NCI-H82 treated with DMSO at 0.1 percent for 48 hours (cell line): Measurements from ENCODE around the gene ANKRD65.
"Not testable (repeated sequence)": the region's sequence is repeated elsewhere in the genome, so short reads cannot be mapped to it uniquely, and the experiment has no call there.

Source experiments
- DNase-seq: peaks from one replicate; lab custom pipeline; 2025; ENCODE audit not compliant: unreplicated experiment; lab: John Stamatoyannopoulos, UW

The ANKRD65 gene

GRCh38 chr1:1399187-1399871 lies 21.7 kb downstream of the ANKRD65 start, which contains the start of gene CCNL2:
Gene CCNL2, minus strand, starts transcription at chr1:1399335. Its CDS starts 29 bp downstream, at chr1:1399306.
- peak; percentile 94 for DNase-seq

DNA sequence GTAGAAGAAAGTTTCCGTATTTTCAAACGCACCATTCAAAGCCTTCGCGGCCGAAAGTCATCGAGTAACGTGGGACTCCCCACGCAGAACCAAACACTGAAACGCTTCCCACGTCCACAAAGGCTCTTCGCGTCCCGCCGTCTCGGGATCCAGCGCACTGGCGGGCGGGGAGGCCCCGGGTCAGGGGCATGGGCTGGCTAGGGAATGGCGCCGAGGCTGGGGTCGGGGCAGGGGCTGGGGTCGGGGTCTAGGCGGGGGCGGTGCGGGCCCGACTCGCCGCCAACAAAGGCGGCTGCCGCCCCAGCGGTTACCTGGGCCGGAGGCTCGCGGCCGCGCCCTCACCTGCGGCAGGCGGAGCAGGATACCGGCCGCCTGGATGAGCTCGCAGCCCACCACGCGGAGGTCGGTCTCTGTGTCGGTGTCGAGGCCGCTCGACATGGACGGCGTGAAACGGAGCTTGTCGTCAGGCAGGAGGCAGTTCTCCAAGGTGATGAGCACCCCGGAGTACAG lies 22.3 kb downstream of the ANKRD65 start:
- DNase-seq: no peak

DNA sequence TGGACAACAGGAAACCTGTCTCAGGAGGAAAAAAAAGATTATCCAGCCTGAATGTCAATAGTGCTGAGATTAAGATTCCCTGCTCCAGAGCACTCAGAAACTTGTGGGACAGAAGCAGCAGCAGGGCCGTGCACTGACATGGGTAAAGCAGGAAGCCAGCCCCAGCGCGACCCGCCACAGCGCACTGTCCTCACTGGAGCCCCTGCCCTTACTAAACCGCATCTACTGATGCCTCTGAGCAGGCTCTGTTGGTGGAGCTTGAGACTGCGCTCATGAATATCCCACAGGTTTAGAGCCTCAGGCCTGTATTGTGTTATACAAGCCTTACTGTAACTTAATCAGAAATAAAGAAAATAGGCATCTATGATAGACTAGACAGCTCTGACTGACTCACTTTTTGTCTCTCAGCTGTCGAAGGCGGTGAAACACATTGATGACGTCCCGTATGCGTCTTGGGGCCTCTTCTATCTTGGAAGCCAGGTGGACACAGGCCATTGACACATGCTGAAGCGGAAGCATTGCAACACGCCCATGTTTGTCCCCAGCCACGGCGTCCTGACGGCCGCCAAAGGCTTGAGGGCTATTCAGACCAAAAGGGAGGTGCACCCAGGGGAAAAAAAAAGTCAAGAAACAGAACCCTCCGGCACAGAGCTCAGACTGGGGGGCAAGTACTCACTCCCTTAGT lies 23.1 kb downstream of the ANKRD65 start:
- DNase-seq: no peak

DNA sequence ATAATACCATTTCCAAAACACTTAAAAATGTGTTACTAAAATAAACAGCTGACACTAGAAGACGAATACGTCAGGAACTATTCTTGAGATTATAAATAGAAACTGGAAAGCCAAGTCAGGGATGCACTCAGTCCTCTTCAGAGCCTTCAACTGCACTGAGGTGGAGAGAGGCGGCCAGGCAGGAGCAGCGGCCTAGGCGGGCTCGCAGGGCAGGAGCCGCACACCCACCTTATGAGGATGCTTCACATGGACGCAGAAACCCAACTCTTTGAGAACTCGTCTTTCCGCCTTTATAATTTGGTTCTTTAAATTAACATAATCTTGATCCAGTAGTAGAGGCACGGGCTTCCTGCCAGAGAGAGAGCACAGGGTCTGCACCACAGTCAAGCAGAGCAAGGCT lies 25.9 kb downstream of the ANKRD65 start:
- no peak for DNase-seq

GRCh38 chr1:1394116-1394515 lies 27.0 kb downstream of the ANKRD65 start:
- DNase-seq: no peak

- DNase-seq: no peak
Observed at GRCh38 chr1:1393428-1393827, 27.6 kb downstream of the ANKRD65 start.

GRCh38 chr1:1393014-1393413 lies 28.1 kb downstream of the ANKRD65 start:
- no peak for DNase-seq

- DNase-seq: no peak
Observed at GRCh38 chr1:1391225-1391624, 29.9 kb downstream of the ANKRD65 start.

DNA sequence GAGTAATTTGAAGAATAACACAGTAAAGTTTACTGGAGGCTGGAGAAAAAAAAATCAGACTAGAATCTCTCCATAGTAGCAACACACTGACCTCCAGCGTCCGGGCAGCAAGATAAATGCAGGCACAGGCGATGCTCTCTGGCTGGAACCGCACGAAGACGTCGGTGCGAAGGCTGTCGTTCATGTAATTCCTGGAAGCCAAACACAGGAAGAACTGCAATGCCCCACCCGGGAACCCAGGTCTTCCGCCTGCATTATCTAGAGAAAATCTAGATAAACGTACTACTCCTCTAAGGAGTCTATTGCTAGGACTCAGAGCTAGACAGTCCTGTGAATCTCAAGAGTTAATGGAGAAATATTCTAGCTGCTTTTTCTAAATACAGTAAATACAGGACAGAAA lies 30.4 kb downstream of the ANKRD65 start:
- no peak for DNase-seq

GRCh38 chr1:1388078-1388472 lies 33.0 kb downstream of the ANKRD65 start:
- no peak for DNase-seq

GRCh38 chr1:1387098-1388077 lies 33.7 kb downstream of the ANKRD65 start:
- no peak for DNase-seq

DNA sequence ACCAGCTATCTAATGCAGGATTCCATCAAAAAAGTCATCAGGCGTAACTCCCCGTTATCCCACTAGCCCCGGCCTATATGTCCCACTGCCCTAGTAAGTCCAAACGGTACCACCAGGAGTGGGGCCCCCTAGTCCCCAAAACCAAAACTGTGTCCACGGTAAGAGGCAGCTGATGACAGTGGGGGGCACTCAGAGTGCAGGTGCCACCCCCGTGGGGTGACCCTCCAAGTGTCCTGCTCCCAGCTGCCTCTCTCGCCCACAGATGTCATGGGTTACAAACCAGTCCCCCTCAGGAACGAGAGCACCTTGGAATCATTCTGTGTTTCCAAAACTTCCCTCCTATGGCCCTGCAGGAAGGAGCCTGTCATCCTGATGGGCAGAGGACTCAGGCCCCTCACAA lies 35.1 kb downstream of the ANKRD65 start:
- no peak for DNase-seq

DNA sequence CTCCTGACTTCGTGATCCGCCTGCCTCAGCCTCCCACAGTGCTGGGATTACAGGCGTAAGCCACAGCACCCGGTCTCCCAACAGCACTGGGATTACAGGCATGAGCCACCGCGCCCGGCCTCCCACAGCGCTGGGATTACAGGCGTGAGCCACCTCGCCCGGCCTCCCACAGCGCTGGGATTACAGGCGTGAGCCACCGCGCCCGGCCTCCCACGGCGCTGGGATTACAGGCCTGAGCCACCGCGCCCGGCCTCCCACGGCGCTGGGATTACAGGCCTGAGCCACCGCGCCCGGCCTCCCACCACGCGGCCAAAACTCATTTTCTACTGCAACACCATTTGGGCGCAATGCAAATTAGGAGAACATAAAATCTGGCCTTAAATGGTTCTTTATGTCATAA lies 35.7 kb downstream of the ANKRD65 start:
- not testable (repeated sequence) for DNase-seq

DNA sequence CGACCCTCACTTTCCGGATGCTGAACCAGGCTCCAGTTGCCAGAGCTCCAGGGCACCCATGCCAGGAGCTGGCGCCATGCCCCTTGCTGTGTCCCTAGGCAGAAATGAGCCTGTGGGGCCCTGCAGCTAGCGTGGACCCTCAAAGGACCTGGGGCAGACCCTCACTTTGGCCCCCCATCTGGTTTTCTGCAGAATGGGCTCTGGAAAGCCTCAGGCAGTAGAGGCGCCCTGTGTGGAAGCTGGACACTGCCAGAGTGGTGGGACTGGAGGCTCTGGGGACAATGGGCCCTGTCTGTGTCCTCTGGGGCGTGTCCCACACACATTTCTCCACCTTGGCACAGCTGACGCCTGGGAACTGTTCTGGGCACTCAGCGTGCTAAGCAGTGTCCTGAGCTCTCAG lies 39.8 kb downstream of the ANKRD65 start:
- no peak for DNase-seq

DNA sequence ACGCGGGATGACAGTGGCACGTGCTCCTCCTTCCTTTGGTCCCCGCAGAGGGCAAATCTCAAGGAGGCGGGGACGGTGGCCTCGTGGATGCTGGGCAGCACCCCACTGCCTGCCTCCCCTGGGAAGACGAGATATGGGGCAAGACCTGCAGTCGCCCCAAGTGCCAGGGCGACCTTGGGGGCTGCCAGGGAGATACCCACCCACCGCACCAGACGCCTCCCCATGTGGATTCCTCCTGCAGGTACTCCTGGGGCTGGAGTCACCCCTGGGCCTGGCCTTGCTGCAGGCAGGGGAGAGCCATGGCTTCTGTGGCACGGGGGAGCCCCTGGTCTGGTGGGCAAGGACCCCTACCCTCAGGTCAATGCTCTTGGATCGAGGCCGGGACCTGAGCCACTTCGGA lies 40.2 kb downstream of the ANKRD65 start:
- DNase-seq: no peak

DNA sequence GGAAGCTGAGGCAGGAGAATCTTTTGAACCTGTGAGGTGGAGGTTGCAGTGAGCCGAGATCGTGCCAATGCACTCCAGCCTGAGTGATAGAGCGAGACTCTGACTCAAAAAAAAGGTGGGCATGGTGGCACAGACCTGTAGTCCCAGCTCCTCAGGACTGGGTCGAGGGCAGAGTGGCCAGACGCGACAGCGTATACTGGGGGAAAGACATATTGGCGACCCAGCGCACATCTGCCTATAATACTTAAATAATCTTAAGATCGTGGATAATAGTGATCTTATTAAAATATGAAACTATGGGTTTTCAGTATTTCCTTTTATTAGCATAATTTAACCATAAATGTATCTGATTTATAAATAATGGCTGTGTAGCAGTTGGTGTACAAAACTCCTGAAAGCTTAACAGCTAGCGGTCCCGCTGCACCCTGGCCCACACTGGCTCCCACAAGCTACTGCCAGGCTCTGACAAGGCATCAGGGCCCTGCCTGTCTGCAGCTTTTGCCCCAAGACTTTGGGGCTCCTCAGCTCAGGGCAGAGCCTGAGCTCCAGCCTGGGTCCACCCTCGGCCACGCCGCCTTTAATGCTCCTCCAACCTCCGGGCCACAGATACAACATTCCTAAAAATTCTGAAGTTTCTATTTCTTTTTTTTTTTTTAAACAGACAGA lies 43.4 kb downstream of the ANKRD65 start:
- no peak for DNase-seq

- DNase-seq: no peak
Observed at GRCh38 chr1:1376551-1377226, 44.4 kb downstream of the ANKRD65 start.

- DNase-seq: peak; percentile 99
Observed at GRCh38 chr1:1374929-1375662, 46.0 kb downstream of the ANKRD65 start, which contains the start of gene AURKAIP1. Gene AURKAIP1, minus strand, starts transcription at chr1:1375207. Its CDS starts 451 bp downstream, at chr1:1374756.

DNA sequence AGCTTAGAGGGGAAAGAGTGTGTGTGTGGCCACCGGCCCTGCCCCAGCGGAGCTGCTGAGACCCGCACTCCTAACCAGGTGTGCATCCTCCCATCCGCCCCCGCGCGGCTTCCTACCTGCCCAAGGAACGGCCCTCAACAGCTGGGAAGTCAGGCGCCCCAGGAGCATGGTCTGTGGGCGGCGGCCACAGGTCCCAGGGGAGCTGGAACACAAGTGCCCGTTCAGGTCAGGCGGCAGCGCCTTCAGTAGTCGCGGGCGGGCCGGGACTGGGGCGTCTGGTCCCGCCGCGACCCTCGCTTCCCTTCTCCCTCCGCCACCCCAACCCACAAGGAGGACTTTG lies 46.5 kb downstream of the ANKRD65 start:
- no peak for DNase-seq
